Gastroesophageal sphincter (tissue), 3 donors: Measurements from ENCODE around the gene RIMS1.

Experiments used
- EP300 ChIP-seq: sonication (generic); formaldehyde crosslinking; IDR thresholded peaks from one replicate; pipeline ENCODE4 v1.6.1; 2017; ENCODE audit warnings: antibody characterized with exemption, mild to moderate bottlenecking
- POLR2A ChIP-seq, 2 donors: fragments of 450-650 bp; IDR thresholded peaks; one replicate each; pipeline ENCODE4 v1.6.1; 2017; ENCODE audit warnings: antibody characterized with exemption in 2 of 2, mild to moderate bottlenecking in 2 of 2, moderate library complexity in 1 of 2
- POLR2AphosphoS5 ChIP-seq: sonication (generic); formaldehyde crosslinking; IDR thresholded peaks from one replicate; pipeline ENCODE4 v1.6.1; 2017; ENCODE audit warnings: antibody characterized with exemption
- TF ChIP-seq, protein P1 (sequence below), 4 experiments: fragments of 200-600 bp in 2 of 4; fragments of 450-650 bp in 2 of 4; sonication (generic) in 1 of 4; IDR thresholded peaks; one replicate each; pipeline ENCODE4 v1.5.1; 2017 to 2019; ENCODE audit warnings: antibody characterized with exemption in 4 of 4, mild to moderate bottlenecking in 2 of 4, moderate library complexity in 2 of 4

DNA sequence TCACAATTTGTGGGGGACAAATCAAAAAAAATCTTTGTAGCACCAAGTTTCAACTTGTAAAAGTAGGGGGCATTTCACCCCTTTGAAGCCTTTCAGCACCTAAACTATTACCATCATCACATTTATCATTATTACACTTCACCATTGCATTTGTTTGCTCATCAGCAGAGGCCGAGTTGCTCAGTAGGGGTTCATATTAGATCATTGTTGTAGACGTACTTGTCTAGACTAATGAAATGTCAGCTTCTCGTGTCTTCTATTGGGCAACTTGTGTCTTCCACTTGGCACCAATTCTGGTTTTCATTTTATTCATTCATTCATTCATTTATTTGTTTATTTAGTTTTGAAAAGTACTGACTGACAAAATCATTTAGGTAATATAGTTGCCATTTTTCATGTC, 397.2 kb downstream of the RIMS1 start:
- TF ChIP-seq, protein P1, sequence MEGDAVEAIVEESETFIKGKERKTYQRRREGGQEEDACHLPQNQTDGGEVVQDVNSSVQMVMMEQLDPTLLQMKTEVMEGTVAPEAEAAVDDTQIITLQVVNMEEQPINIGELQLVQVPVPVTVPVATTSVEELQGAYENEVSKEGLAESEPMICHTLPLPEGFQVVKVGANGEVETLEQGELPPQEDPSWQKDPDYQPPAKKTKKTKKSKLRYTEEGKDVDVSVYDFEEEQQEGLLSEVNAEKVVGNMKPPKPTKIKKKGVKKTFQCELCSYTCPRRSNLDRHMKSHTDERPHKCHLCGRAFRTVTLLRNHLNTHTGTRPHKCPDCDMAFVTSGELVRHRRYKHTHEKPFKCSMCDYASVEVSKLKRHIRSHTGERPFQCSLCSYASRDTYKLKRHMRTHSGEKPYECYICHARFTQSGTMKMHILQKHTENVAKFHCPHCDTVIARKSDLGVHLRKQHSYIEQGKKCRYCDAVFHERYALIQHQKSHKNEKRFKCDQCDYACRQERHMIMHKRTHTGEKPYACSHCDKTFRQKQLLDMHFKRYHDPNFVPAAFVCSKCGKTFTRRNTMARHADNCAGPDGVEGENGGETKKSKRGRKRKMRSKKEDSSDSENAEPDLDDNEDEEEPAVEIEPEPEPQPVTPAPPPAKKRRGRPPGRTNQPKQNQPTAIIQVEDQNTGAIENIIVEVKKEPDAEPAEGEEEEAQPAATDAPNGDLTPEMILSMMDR (IDR thresholded peaks at IDR 0.05), result no peak
- TF ChIP-seq EP300 (no peak), POLR2AphosphoS5 (no peak), POLR2A (IDR thresholded peaks at IDR 0.05) (no peak)
